SU-DHL-6 (cell line): ENCODE results near the gene BRIP1.

ENCODE experiments used
- H2AFZ ChIP-seq: fragments of 200-600 bp; sonication (generic); 2 replicates; pipeline ENCODE4 v1.6.1; 2014; ENCODE audit warnings: low read depth, mild to moderate bottlenecking, moderate library complexity, mixed read lengths, antibody characterized with exemption, low read length; ENCODE audit not compliant: severe bottlenecking
- H3F3A ChIP-seq: fragments of 200-600 bp; shearing (Covaris generic); 2 replicates; pipeline ENCODE4 v1.6.0; 2016; ENCODE audit warnings: antibody characterized with exemption, mild to moderate bottlenecking; ENCODE audit not compliant: insufficient read depth
- H3K27ac ChIP-seq: fragments of 200-600 bp; sonication (generic); 2 replicates; pipeline ENCODE4 v1.5.1; 2016; ENCODE audit warnings: low read depth, mild to moderate bottlenecking, low read length, moderate library complexity, mixed read lengths
- H3K27me3 ChIP-seq: fragments of 200-600 bp; sonication (generic), shearing (Covaris generic); 2 replicates; pipeline ENCODE4 v1.6.0; 2014; ENCODE audit warnings: mild to moderate bottlenecking, low read length
- H3K36me3 ChIP-seq: fragments of 200-600 bp; sonication (generic); 2 replicates; pipeline ENCODE4 v1.6.1; 2014; ENCODE audit warnings: mild to moderate bottlenecking, low read length, mixed read lengths
- H3K4me2 ChIP-seq: fragments of 300-600, 200-600 bp; shearing (Covaris generic), sonication (generic); 2 replicates; pipeline ENCODE4 v1.6.0; 2014; ENCODE audit warnings: low read length, low read depth, mild to moderate bottlenecking; ENCODE audit not compliant: poor library complexity, severe bottlenecking
- H3K4me3 ChIP-seq: fragments of 200-600 bp; sonication (generic); 2 replicates; pipeline ENCODE4 v1.5.1; 2014; ENCODE audit warnings: antibody characterized with exemption, low read length, mild to moderate bottlenecking, mixed read lengths; ENCODE audit not compliant: insufficient read depth, poor library complexity, severe bottlenecking
- H3K79me2 ChIP-seq: fragments of 200-600 bp; sonication (generic); 2 replicates; pipeline ENCODE4 v1.6.1; 2014; ENCODE audit warnings: mild to moderate bottlenecking, low read length, moderate library complexity; ENCODE audit not compliant: insufficient read depth
- H3K9ac ChIP-seq: fragments of 200-600 bp; sonication (generic); 2 replicates; pipeline ENCODE4 v1.7.0; 2014; ENCODE audit warnings: mild to moderate bottlenecking, low read length
- H3K9me2 ChIP-seq: fragments of 200-600 bp; sonication (generic); replicated peaks from 2 replicates; pipeline ENCODE4 v1.6.1; 2014; ENCODE audit warnings: low read length; ENCODE audit not compliant: insufficient read depth
- H3K9me3 ChIP-seq: fragments of 200-600 bp; sonication (generic); 2 replicates; pipeline ENCODE4 v1.6.1; 2014; ENCODE audit warnings: low read length, mixed read lengths; ENCODE audit not compliant: insufficient read depth
- H4K20me1 ChIP-seq: fragments of 200-600 bp; sonication (generic); 2 replicates; pipeline ENCODE4 v1.6.1; 2014; ENCODE audit warnings: low read depth, mild to moderate bottlenecking, antibody characterized with exemption, low read length, moderate library complexity, mixed read lengths
- CTCF ChIP-seq: fragments of 200-600 bp; sonication (generic); IDR thresholded peaks from one replicate; pipeline ENCODE4 v1.5.1; 2017; ENCODE audit warnings: antibody characterized with exemption, mild to moderate bottlenecking, low read length, moderate library complexity; ENCODE audit not compliant: insufficient read depth, poor library complexity, severe bottlenecking
- EZH2phosphoT487 ChIP-seq: fragments of 200-600 bp; sonication (generic), shearing (Covaris generic); conservative IDR thresholded peaks from 2 replicates; pipeline ENCODE4 v1.6.1; 2018; ENCODE audit warnings: mild to moderate bottlenecking, antibody characterized with exemption, low read length, moderate library complexity, mixed read lengths

BRIP1 gene

DNA sequence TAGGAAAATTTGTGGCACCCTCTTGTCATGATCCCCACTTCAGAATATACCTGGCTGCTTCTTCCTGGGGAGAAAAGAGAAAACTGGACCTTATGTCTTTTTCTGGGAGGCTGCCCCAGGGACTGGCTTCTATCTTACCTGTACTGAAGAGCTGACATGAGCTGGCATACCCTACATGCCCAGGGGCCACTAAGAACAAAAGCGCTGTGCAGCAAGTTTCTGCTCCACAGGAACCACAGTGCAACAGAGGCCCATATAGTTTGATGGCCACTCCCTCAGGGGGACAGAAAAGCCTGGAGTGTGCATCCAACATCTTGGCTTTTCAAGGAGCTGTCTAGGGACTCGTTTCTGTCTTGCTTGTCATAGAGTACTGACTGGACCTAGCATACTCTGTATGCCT is 175.6 kb downstream of the BRIP1 start:
- Histone ChIP-seq H3K27me3 (no peaks in the 10 kb centered on the region), H3K9me3 (no peaks in the 10 kb centered on the region), H3K27ac (no peak overlapping the region), H3K79me2 (no peaks in the 10 kb centered on the region), H3K4me3 (no peak overlapping the region), H3K9me2 (no peaks in the 10 kb centered on the region), H2AFZ (no peak overlapping the region), H3K4me2 (no peak overlapping the region), H3F3A (no peaks in the 10 kb centered on the region; the same call in 1 of the 2 replicates), H3K36me3 (peaks cover 24% of the 10 kb centered on the region), H3K9ac (no peak overlapping the region), H4K20me1 (no peaks in the 10 kb centered on the region)
- TF ChIP-seq CTCF, result no peak

GRCh38 chr17:61686113-61686512 is 177.2 kb downstream of the BRIP1 start:
- TF ChIP-seq CTCF, result no peak
- no peak for TF ChIP-seq EZH2phosphoT487
- Histone ChIP-seq H3K4me3 (no peak overlapping the region), H3K27me3 (no peaks in the 10 kb centered on the region), H3F3A (no peaks in the 10 kb centered on the region; the same call in 1 of the 2 replicates), H3K9me2 (no peaks in the 10 kb centered on the region), H2AFZ (no peak overlapping the region), H3K4me2 (no peak overlapping the region), H3K27ac (no peak overlapping the region), H3K9ac (no peak overlapping the region), H3K9me3 (no peaks in the 10 kb centered on the region), H4K20me1 (no peaks in the 10 kb centered on the region), H3K36me3 (peaks cover 17% of the 10 kb centered on the region; the same call in 1 of the 2 replicates), H3K79me2 (no peaks in the 10 kb centered on the region)

DNA sequence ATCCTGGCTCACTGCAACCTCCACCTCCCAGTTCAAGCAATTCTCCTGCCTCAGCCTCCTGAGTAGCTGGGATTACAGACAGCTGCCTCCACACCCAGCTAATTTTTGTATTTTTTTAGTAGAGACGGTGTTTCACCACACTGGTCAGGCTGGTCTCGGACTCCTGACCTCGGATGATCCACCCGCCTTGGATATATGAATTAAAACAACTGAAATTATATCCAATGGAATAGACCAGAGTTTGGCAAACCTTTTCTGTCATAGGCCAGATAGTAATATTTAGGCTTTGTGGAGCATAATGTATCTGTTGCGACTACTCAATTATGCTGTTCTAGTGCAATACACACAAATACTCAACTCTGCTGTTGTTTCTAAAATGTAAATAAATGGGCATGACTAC is 178.5 kb downstream of the BRIP1 start:
- H3K4me2 ChIP-seq, result no peak overlapping the region
- no peak overlapping the region for H3K27ac ChIP-seq
- H4K20me1 ChIP-seq, result no peaks in the 10 kb centered on the region
- no peaks in the 10 kb centered on the region for H3K9me2 ChIP-seq
- H3K4me3 ChIP-seq, result no peak overlapping the region
- TF ChIP-seq CTCF (no peak), EZH2phosphoT487 (no peak)
- peaks cover 13% of the 10 kb centered on the region; the same call in 1 of the 2 replicates for H3K36me3 ChIP-seq
- H3K27me3 ChIP-seq, result no peaks in the 10 kb centered on the region
- H3K79me2 ChIP-seq, result no peaks in the 10 kb centered on the region
- H3K9me3 ChIP-seq, result no peaks in the 10 kb centered on the region
- no peak overlapping the region for H2AFZ ChIP-seq
- no peaks in the 10 kb centered on the region; the same call in 1 of the 2 replicates for H3F3A ChIP-seq
- H3K9ac ChIP-seq, result no peak overlapping the region
